ENCODE data around the gene IPCEF1.

- TF ChIP-seq MAX (IDR thresholded peaks at IDR 0.05) (no peak), POLR2A (IDR thresholded peaks at IDR 0.05; ENCODE audit: control extremely low read depth in 1 of 2, low read depth in 2 of 2, low read length in 2 of 2) (no peak), CTCF (IDR thresholded peaks at IDR 0.05; ENCODE audit: control extremely low read depth in 1 of 3, insufficient read depth in 1 of 3, low read depth in 1 of 3, low read length in 3 of 3) (no peak), SIX5 (IDR thresholded peaks at IDR 0.05; ENCODE audit: low read depth, low read length) (no peak), ATF3 (IDR thresholded peaks at IDR 0.05; ENCODE audit: insufficient read depth, low read depth, low read length) (no peak), BCL11A (IDR thresholded peaks at IDR 0.05; ENCODE audit: low read depth in 2 of 2, low read length in 2 of 2) (no peak)
These were observed 122.4 kb downstream of the IPCEF1 start for GRCh38 chr6:154234019-154234772.
